ENCODE measurements around the gene CCDC88A. TPM values are rescaled to one million over a fixed set of nuclear protein-coding genes. Genes with fewer than 3 reads are reported as not detected.

The CCDC88A gene, protein sequence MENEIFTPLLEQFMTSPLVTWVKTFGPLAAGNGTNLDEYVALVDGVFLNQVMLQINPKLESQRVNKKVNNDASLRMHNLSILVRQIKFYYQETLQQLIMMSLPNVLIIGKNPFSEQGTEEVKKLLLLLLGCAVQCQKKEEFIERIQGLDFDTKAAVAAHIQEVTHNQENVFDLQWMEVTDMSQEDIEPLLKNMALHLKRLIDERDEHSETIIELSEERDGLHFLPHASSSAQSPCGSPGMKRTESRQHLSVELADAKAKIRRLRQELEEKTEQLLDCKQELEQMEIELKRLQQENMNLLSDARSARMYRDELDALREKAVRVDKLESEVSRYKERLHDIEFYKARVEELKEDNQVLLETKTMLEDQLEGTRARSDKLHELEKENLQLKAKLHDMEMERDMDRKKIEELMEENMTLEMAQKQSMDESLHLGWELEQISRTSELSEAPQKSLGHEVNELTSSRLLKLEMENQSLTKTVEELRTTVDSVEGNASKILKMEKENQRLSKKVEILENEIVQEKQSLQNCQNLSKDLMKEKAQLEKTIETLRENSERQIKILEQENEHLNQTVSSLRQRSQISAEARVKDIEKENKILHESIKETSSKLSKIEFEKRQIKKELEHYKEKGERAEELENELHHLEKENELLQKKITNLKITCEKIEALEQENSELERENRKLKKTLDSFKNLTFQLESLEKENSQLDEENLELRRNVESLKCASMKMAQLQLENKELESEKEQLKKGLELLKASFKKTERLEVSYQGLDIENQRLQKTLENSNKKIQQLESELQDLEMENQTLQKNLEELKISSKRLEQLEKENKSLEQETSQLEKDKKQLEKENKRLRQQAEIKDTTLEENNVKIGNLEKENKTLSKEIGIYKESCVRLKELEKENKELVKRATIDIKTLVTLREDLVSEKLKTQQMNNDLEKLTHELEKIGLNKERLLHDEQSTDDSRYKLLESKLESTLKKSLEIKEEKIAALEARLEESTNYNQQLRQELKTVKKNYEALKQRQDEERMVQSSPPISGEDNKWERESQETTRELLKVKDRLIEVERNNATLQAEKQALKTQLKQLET (N-terminal part only)
- 16.2 and 17.0 TPM in 2 replicates for total RNA-seq

DNA sequence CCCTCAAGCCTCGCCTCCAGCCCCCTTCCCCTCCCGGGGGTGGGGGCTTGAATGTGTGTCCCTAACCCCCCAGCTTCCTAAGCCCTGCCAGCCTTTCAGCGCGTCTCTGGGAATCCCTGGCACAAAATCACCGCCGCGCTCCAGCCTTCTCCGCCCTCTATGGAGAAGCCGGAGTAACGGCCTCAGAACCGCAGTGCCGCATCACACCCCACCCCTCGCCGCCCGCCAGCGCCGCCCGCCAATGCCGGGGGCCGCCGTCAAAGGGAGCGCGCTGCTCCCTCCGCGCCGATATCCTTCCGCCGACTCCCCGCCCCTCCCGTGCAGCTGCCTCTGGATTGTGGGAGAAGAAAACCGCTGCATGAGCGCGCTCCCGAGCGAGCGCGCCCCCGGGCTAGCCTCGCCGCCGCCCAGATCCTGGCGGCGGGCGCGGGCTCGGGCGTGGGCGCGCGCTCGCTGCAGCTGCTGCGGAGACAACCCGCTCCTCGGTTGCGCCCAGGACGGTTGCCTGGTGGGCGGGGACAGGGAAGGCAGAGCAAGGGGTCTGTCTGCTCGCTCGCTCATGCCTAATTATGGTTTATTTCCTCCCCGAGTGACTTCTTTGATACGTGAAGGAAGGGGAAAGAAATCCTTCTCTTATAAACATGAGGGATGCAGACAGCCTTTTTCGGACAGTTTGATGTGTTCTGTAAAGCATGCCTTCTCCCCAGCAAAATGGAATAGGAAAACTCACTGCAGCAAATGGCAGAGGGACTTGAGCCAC, at the start of gene CCDC88A:
Gene CCDC88A, minus strand, starts transcription at position 178 of the 760 bp plus-strand sequence. CDS start 777 bp downstream, outside the sequence.

DNA sequence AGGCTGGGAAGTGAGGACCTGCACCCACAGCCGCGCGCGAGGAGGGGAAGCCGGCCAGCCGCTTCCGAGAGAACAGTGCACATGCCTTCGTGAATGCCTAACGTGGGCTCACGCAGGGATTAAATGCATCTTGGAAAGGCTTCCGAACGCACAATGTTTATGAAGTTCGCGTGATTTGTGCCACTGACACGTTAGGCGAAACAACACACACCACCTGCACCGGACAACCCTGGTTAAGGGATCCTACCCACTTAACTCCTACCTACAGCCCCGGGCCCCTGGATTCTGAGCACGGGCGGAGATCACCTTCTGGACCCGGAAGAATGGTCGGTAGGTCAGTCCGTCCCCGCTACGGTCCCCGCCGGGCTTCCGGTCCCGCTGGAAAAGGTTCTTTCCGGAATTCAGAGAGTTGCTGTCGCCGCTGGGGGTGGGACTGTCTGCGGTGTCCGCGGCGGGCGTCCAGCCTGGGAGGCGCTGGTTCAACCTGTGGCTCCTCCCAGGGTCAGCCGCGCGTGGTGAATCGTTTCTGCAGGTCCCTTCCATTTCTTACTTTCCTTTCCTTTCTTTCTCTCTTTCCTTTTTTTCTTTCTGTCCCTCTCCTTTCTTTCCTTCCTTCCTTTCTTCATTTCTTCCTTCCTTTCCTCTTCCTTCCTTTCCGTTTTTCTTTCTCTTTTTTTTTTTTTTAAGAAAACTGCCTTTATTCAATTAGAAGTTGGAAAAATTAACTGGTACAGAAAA, 150.6 kb downstream of the CCDC88A start, which contains the start of gene MTIF2:
Gene MTIF2, minus strand, starts transcription at position 325 of the 738 bp plus-strand sequence. CDS start 5,373 bp downstream, outside the sequence.

Other genes with a start within 250 kb of the CCDC88A start
- 0.43 and 2.9 TPM in 2 replicates for gene CLHC1, start 187.6 kb downstream of the CCDC88A start, total RNA-seq
- gene RPS27A, start 187.2 kb downstream of the CCDC88A start, total RNA-seq: 2,712 and 3,488 TPM in 2 replicates
- 19.7 and 25.2 TPM in 2 replicates for gene MTIF2, start 150.6 kb downstream of the CCDC88A start, total RNA-seq
- gene CFAP36, start 99.9 kb upstream of the CCDC88A start, total RNA-seq: 13.3 and 22.9 TPM in 2 replicates
- 31.2 TPM in 2 replicates for gene PPP4R3B, start 197.8 kb upstream of the CCDC88A start, total RNA-seq

Data from pericardium fibroblast (primary cell).